Left colon (tissue), 2 donors: ENCODE results near the gene RNASE13. TPM values are rescaled to one million over a fixed set of nuclear protein-coding genes. Genes with fewer than 3 reads are reported as not detected.

Source experiments
- ATAC-seq: fragments of 200-7000 bp; cut with Tn5 transposase; one replicate; pipeline ENCODE4 v1.9.1; 2020; ENCODE audit warnings: mild to moderate bottlenecking, moderate library complexity
- DNase-seq, 2 donors: peaks; one replicate each; pipeline ENCODE4 v3.0.0-alpha.2; 2020
- intact Hi-C, 2 donors: fragments of 100-400 bp; cut with DNase I in 1 of 2; cut with micrococcal nuclease in 1 of 2; formaldehyde crosslinking; loops; one replicate each; pipeline versions ENCODE4 v1.11.2 to v1.14.0; 2022; cut with DNase I, micrococcal nuclease
- long read RNA-seq: library from polyadenylated mRNA; unstranded; transcript quantifications from one replicate; pipeline ENCODE4 v2.0.0, GENCODE V29; 2021
- total RNA-seq, 2 donors: library from RNA; stranded (reverse); fragmentation: NEBNext Ultra II Directional; extraction: Animal tissue kit (Norgen Biotek cat#: 25700); gene quantifications; one replicate each; pipeline ENCODE4 v1.2.1, GENCODE V29; 2021
- donor health status: DM: no; HTN: no; CAD: no.
- donor health status: DM: yes; HTN: yes; CAD: no.

Gene RNASE13
- not detected for total RNA-seq
- long read RNA-seq, result 0 reads

- no peak for DNase-seq
- intact Hi-C loops, result no loop called here
- no peak for ATAC-seq
Measured at GRCh38 chr14:21034707-21035106, at the start of gene RNASE13. Gene RNASE13, minus strand, starts transcription at chr14:21034807. Its CDS starts 519 bp downstream, at chr14:21034288.

- DNase-seq (no peak), ATAC-seq (no peak)
- intact Hi-C loops, result no loop called here
Measured at GRCh38 chr14:21084396-21084795, 49.8 kb upstream of the RNASE13 start.

GRCh38 chr14:21083565-21084325, 49.1 kb upstream of the RNASE13 start:
- intact Hi-C loops, result no loop called here
- no peak for ATAC-seq
- DNase-seq, result no peak

GRCh38 chr14:21081521-21082142, 47.0 kb upstream of the RNASE13 start:
- intact Hi-C loops, result no loop called here
- DNase-seq (no peak), ATAC-seq (no peak)

GRCh38 chr14:21078726-21079125, 44.1 kb upstream of the RNASE13 start:
- DNase-seq (no peak), ATAC-seq (no peak)
- intact Hi-C loops, result no loop called here

- intact Hi-C loops, result no loop called here
- DNase-seq, result no peak
- no peak for ATAC-seq
Measured at GRCh38 chr14:21078287-21078686, 43.7 kb upstream of the RNASE13 start.

- DNase-seq (no peak), ATAC-seq (no peak)
- intact Hi-C loops, result no loop called here
Measured at GRCh38 chr14:21077672-21078071, 43.1 kb upstream of the RNASE13 start.

GRCh38 chr14:21075719-21076437, 41.3 kb upstream of the RNASE13 start:
- intact Hi-C loops, result no loop called here
- DNase-seq, result no peak

GRCh38 chr14:21074398-21075272, 40.0 kb upstream of the RNASE13 start:
- ATAC-seq (no peak), DNase-seq (no peak)
- intact Hi-C loops, result no loop called here

More at GRCh38 chr14:21075719-21076437, 41.3 kb upstream of the RNASE13 start:
- ATAC-seq, result no peak

- intact Hi-C loops, result no loop called here
- DNase-seq (no peak), ATAC-seq (no peak)
Measured at GRCh38 chr14:21073921-21074320, 39.3 kb upstream of the RNASE13 start.

GRCh38 chr14:21072781-21073339, 38.3 kb upstream of the RNASE13 start:
- intact Hi-C loops, result no loop called here
- peak; percentile 49 for ATAC-seq
- DNase-seq, result peak; percentile 69 to 84

GRCh38 chr14:21072031-21072473, 37.4 kb upstream of the RNASE13 start:
- no peak for DNase-seq
- no peak for ATAC-seq
- intact Hi-C loops, result no loop called here

GRCh38 chr14:21071225-21072030, 36.8 kb upstream of the RNASE13 start:
- ATAC-seq, result peak; percentile 45
- intact Hi-C loops, result no loop called here

GRCh38 chr14:21070610-21071224, 36.1 kb upstream of the RNASE13 start:
- ATAC-seq, result peak; percentile 51
- peak; percentile 72 to 79 for DNase-seq
- intact Hi-C loops, result no loop called here

More at GRCh38 chr14:21071225-21072030, 36.8 kb upstream of the RNASE13 start:
- peak; percentile 81 to 87 for DNase-seq

GRCh38 chr14:21070083-21070609, 35.5 kb upstream of the RNASE13 start, which contains the start of gene ARHGEF40:
Gene ARHGEF40, plus strand, starts transcription at chr14:21070304. Its CDS starts 93 bp downstream, at chr14:21070397.
- DNase-seq, result peak in 1 of 2 donors; percentile 69
- peak; percentile 45 for ATAC-seq
- intact Hi-C loops, result no loop called here

- no peak for ATAC-seq
- intact Hi-C loops, result loop anchor here in 1 of 2 donors (5.0 kb wide), 1 partner anchor 38 kb away; no protein-coding TSS in a partner anchor
- DNase-seq, result no peak
Measured at GRCh38 chr14:21069388-21070082, 34.9 kb upstream of the RNASE13 start.
